NCI-H1436 treated with DMSO at 0.1 percent for 48 hours (cell line): ENCODE measurements around the gene AAK1.
"Not testable (repeated sequence)": the region's sequence is repeated elsewhere in the genome, so short reads cannot be mapped to it uniquely, and the experiment has no call there.

Experiments used
- DNase-seq: peaks from one replicate; lab custom pipeline; 2025; lab: John Stamatoyannopoulos, UW

The AAK1 gene

GRCh38 chr2:69571189-69571588 is 72.3 kb downstream of the AAK1 start:
- DNase-seq: no peak

DNA sequence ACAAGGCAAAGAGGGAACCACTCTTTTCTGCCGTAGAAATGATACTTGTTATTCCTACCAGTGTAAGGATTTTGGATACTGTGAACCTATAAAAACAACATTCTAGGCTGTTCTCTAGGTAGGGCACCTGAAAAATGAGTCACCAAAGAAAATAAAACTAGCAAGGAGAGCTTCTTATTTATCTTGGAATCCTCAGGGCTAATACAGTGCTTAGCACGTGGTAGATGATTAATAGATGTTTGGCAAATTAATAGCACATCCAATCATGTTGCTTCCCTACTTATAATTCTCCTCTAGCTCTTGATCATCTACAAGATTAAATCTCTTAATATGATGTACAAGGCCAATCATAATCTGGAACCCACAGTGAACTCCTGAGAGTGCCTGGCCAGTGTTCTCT is 73.1 kb downstream of the AAK1 start:
- no peak for DNase-seq

DNA sequence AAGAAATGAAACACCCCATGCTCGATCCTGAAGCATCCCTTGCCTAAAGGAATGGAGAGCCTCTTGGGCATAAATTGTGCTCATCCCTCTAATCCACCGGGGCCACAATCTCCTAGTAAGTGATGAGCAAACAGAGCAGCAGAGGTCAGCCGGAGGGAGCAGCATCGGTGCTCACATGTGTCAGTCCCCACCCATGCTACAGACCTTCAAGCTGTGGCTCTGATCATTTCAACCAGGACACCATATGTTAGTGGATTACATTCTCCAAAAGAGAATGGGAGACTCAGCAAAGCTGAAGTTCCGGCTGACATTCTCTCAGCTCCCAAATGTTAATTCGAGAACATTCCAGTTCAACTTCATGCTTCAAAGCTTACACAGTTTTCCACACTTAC is 75.6 kb downstream of the AAK1 start:
- DNase-seq: no peak

DNA sequence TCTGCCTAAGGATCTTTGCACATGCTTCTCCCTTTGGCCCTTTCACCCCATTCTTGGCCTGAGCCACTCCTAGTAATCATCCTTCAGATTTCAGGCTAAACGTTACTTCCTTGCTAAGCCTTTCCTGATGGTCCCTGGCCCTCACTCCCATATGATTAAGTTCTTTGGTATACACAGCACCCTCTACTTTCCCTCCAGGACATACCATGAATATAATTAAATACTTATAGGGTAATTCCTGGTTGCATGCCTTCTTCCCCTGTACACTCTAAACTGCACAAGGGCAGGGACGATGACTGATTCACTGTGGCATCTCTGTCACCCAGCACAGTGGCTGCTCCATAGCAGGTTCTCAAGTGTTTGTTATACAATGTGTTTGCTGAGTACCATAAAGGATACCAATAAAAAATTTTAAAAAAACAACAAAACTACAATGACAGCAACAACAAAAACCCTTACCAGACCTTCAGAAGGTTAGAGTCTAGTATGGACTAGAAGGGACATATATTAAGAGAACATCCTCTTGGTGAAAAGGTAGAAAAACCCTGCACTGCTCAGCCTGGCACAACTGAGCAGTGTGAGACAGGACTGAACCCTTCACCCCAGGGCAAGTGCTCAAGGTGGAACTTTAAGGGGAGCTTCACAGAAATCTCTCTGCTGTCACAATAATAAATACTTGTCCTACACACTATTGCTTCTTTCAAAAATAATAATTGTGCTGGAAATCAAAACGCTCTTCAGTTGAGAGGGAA is 76.2 kb downstream of the AAK1 start:
- no peak for DNase-seq

DNA sequence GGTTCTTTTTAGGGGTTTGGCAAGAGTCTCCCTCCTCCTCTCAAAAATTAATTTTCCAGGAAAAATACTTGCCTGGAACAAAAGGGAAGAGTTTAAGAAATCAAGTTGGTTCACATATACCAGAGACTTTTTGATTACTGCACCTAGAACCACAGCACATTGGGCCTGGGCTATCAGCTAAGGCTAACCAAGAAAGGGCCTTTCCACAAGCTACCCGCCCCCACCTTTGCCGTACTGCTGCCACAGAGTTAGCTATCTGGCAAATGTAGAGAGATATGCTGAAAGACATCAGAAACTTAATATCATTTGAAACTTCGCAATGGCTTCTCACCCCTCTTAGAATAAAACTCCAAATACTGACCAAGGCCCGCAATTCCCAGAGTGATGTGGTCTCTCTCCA is 76.9 kb downstream of the AAK1 start:
- DNase-seq: no peak

DNA sequence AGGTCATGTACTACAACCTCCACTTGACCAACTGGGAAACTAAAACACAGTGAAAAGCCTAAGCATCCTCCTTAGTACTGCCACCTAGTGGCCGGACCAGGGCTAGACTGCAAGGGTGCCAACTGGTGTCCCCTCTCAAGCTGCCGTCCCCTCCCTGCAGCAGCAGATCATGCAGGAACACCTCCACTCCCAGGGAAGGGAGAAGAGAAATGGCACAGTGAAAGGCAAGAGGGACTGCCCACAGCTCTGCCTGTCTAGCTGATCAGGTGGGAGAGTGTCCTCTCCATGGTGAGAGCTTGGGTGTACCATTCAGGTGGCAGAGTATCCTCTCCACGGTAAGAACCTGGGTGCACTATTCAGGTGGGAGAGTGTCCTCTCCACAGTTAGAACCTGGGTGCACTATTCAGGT is 78.1 kb downstream of the AAK1 start:
- no peak for DNase-seq

DNA sequence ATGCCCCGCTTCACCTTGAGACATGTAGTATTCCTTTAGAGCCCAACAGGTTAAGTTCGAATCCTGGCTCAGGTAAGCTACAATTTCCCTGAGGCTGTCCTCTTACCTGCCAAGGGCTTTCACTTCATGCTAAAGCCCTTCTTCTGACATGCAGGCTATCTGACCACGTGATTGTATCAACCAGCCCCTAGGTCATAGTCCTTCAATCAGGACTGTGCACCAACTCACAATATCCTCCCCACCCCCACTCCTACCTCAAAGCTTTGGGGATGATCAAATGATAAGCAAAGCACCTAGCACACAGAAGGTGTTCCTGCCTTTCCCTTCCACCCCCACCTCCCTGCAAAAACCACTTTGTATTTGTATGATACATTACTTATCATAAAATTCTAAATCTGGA is 78.9 kb downstream of the AAK1 start:
- no peak for DNase-seq

DNA sequence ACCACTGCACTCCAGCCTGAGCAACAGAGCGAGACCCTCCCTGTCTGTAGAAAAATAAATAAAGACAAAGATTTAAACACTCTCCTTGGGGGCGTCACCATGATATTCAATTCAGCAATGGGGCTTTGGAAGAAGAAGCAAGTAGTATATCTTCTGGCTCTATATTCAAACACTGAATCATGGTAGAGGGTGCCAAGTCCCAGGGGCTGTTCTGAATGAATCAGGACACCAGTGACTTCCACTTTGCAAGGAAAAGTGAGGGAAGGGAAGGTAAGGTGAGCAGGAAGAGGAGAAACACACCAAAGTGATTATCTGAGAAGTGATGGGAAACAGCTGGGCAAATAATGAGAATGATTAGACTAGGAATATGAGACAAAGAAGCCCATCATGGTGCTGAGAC is 80.5 kb downstream of the AAK1 start:
- no peak for DNase-seq

- no peak for DNase-seq
These were observed 82.4 kb downstream of the AAK1 start for GRCh38 chr2:69561101-69561500.

GRCh38 chr2:69560147-69560482 is 83.4 kb downstream of the AAK1 start:
- no peak for DNase-seq

- no peak for DNase-seq
These were observed 83.9 kb downstream of the AAK1 start for GRCh38 chr2:69559442-69560146.

- DNase-seq: no peak
These were observed 87.5 kb downstream of the AAK1 start for GRCh38 chr2:69556008-69556407.

DNA sequence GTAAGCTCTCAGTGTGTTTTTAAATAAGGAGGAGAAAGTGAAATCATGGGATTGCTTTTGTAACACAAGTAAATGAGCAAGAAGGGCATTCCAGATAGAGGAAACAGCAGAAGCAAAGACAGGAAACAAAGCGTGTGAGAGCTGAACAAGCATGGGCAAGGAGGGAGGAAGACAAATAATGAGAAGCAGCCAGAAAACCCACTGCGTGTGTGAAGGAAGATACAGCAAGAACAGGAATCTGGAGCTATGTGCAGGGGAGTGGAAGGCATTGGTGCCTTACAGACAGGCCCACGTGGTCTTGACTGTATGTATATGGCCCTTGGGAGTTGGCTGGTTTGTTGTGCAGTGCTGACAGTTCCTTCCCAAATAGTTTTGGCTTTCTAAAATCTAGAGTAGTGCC is 88.6 kb downstream of the AAK1 start:
- DNase-seq: no peak

DNA sequence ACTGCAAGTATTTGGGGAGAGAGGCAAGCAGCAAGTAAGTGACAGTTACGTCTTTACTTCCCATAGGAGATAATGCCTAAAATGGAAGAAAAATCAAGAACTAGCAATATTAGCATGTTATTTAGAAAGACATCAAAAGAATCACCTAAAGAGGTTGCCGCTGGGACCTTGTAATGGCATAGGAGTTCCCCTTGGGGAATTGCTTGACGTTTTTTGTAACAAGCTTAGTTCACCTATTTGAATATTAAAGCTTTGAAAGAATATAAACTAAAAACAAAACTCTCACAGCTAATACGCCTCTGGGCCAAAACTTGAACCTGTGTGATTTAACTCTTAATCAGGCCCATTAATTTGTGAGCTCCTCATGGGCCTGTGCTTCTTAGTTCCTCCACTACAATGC is 89.0 kb downstream of the AAK1 start:
- DNase-seq: no peak

GRCh38 chr2:69553991-69554390 is 89.5 kb downstream of the AAK1 start:
- no peak for DNase-seq

GRCh38 chr2:69550511-69550910 is 93.0 kb downstream of the AAK1 start:
- not testable (repeated sequence) for DNase-seq

DNA sequence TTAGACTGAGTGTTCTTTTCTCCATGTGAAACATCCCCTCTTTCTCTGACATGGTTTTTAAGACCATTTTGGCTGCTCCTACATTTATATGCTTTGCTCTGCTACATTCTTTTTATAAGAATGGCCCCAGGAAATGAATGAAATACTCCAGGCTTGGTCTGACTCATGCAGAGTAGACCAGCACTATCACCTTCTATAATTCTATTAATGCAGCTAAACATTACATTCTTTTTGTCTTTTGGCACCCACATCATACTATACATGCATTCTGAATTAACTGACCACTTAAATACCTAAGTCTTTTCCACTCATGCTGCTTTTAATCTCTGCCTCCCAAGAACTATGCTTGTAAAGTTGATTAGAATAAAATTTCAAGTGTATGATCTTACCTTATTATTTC is 94.1 kb downstream of the AAK1 start:
- no peak for DNase-seq

DNA sequence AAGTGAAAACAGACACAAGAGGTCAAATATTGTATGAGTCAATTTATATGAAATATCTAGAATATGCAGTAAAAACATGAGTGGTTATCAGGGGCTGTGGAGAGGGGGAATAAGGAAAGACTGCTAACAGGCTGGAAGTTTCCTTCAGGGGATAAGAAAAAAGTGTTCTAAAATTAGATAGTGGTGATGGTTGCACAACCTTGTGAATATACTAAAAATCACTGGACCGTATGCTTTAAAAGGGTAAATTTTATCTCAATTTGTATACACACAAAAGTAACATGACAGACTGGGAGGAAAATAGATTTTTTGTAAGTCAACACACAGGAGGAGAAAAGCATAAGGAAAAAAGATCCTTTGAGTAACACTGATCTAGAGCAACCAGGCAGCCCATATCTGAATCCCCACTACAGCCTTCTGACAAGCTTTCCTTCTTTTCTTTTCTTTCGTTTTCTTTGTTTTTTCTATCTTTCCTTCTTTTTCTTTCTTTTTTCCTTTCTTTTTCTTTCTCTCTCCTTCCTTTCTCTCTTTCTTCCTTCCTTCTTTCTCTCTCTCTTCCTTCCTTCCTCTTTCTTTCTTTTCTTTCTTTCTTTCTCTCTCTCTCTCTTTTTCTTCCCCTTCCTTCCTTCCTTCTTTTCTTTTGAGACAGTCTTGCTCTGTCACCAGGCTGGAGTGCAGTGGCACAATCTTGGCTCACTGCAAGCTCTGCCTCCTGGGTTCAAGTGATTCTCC is 95.4 kb downstream of the AAK1 start:
- DNase-seq: no peak

GRCh38 chr2:69546646-69547045 is 96.9 kb downstream of the AAK1 start:
- no peak for DNase-seq

DNA sequence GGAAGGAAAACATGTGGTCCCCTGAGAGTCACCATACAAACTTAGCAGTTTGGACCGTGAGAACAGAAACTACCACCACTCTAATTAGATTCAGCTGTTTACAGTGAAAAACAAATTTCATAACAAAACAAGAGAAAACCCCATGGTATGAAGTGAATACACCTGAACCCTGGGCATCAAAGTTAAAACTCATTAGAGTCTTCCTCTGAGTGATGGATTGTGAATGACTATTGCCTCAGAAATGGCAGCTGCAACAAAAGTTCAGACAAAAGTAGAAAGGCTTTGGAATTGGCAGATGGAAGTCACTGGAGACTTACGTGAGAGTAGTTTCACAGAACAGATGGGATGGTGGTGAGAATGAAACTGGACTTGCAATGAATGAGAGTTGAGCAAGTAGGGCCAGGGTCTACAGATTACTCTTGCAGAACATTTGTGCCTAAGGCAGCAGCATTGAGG is 98.0 kb downstream of the AAK1 start:
- DNase-seq: no peak

DNA sequence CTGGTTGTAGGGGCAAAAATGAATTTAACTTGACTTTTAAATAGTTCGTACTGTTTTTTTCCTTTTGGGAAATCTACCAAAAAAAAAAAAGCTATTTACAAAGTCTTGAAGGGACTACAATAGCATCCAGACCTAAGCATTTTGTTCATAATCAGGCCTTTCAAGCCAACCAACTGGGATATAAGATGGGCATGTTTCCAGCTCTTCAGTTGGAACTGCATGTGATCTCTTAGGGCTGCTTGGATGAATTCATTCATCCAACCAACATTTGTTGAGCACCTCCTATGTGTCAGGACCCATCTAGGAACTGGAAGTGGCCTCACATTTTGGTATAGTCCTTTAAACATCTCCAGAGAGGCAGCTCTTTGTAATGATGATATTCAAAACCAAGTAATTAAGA is 98.6 kb downstream of the AAK1 start:
- no peak for DNase-seq

DNA sequence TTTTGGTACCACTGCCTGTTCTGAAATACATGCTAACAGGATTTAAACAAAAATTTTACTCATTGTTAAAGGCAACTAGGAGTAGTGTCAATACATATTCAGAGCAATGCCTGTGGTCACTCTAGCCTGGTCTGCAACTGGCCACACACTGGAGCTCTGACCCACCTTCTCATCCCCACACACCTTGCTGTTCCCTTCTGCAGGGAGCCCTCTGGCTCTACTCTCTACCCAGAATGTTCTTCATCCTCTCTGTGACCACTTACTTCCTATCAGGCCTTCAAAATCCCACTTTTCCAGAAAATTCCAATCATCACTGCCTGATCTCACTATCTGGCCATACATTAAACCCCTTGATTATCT is 104.0 kb downstream of the AAK1 start:
- DNase-seq: no peak

DNA sequence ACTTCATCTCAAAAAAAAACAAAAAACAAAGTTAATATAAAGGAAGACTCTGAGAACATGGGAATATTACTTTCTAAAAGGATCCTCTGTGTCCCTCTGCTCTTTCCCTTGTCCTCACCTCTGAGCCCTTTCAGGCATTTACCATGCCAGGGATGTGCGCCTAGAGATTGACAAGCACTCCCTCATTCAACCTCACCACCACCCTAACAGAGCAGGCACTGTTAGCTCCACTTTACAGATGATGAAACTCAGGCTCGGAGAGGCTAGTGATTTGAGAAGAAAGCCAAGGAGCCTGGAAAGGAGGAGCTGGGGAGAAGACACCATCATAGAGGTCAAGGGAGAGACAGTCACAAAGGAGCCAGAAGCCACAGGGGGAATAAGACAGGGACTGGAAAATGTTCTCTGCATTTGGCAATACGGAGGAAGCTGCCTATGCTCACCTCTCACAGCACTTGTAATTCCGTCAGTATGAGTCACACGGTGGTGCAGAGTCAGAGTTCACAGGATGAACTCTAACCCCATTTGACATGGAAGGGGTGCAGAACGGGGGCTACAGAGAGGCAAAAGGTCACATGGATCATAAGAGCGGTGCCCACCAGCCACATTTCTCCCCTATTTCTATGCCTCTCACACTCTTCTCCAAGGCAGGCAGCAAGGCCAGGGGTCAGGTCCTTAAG is 104.5 kb downstream of the AAK1 start:
- no peak for DNase-seq
